ENCODE results near the gene ZSCAN5B.
"Not testable (repeated sequence)": the region's sequence is repeated elsewhere in the genome, so short reads cannot be mapped to it uniquely, and the experiment has no call there.

ZSCAN5B gene

DNA sequence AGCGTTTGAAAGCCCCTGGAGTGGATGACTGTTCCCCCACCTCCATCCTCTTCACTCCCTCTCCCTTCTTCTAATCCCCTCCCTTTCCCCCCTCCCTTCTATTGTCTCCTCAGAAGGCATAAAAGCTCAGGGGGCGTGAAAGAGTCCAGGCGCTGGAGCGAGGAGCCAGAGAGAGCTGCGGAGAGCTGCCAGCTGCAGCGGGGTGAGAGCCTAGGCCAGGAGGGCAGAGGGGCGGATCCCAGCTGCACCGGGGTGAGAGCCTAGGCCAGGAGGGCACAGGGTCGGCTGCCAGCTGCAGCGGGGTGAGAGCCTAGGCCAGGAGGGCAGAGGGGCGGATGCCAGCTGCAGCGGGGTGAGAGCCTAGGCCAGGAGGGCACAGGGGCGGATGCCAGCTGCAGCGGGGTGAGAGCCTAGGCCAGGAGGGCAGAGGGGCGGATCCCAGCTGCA lies 21.7 kb downstream of the ZSCAN5B start, which contains the start of gene GALP:
Gene GALP, plus strand, starts transcription at position 148 of the 447 bp plus-strand sequence. CDS start 1,101 bp downstream, outside the sequence.
- DNase-seq: not testable (repeated sequence)

DNA sequence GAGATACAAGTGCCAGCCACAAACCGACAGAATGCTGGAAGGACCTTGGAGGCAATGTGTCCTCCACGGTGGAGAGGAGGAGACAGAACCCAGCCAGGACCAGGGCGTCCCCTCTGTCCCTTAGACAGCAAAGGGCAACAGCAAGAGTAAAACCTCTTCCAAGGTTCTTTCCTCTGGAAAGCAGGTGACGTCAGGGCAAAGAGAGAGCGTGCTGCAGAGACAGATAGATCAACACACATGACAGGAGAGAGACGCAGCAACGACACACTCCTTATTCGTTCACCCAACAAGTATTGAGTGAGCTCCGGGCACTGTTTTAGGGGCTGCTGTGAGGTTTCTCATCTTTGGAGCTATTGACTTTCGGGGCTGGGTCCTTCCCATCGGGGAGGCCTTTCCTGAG lies 23.0 kb downstream of the ZSCAN5B start:
- no peak for DNase-seq

DNA sequence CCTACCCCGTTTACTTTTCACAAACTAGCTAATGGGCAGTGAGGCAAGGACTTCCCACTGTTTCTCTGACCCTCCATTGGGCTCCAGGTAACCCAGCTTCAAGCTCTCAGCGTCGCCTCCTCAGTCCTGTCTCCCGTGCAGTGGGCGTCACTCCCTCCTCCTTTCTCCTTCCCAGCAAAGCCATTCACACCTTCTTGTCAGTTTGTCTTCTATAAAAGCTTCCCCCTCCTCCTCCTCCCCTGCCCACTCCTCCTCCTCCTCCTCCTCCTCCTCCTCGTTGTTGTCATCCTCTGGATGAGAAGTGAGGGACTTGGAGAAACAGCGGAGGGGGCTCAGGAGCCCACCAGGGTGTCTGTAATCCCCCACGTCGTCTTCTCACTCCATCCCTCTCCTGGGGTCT lies 23.5 kb downstream of the ZSCAN5B start:
- no peak for DNase-seq

DNA sequence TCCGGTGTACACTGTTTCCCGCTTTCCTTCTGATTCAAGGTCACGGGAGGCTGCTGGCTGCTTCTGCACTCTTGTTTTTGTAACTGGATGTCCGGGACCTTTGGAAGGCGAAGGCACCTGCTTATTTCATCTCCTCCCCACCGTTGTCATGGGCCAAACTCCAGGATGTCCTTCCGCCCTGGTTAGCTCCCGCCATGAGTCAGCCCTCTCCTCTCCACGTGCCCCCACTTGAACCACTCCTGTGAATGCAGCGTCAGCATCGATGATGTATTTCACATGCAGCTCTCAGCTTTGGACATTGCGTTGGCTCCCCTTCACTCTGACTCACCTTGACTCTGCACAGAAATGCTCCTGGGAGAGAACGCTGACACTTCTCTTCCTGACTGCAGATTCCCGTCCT lies 27.3 kb downstream of the ZSCAN5B start:
- DNase-seq: no peak

DNA sequence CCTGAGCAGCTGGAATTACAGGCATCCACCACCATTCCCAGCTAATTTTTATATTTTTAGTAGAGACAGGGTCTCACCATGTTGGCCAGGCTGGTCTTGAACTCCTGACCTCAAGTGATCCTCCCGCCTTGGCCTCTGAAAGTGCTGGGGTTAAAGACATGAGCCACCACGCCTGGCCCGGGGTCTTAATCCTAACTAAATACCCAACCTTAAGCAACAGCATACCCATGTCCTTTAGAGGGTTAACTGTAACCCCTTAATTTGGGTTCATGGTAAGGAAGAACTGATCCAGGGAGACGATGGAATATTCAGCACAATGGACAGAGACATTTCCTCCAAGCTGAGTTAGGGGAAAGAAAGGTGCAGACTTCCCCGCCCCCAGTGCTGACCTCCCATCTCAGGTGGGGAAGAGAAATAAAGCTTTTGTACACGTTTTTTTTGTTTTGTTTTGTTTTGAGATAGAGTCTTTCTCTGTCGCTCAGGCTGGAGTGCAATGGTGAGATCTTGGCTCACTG lies 30.5 kb downstream of the ZSCAN5B start:
- DNase-seq: no peak

DNA sequence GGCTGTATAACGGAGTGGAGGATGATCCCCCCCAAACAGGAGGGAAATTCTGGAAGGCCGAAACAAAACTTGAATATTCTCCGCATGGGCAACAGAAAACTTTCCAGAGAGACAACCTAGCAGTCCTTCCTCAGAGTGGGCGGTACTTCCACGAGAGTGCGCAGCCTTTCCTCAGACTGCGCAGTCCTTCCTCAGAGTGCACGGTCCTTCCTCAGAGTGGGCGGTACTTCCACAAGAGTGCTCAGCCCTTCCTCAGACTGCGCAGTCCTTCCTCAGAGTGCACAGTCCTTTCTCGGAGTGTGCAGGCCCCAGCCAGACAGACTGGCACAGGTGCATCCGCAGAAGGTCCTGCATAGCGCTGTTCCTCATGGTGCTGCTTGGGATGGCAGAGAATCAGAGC lies 34.5 kb downstream of the ZSCAN5B start:
- no peak for DNase-seq

DNA sequence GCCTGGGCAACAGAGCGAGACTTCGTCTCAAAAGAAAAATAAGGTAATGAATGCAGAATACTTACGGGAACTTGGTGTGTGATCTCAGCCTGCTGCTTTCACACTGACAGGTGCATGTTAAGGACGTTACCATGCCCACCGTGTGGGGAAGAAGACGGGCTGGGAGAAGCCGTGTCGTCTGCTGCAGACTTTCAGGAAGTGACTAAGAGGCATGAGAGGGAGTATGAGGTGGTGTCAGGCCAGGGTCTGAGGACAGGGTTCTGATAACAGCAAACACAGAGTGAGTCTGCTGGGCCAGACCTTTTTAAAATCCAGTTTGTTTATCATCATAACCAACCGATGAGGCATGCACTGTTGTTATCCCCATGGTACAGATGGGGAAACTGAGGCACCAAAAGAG lies 35.3 kb downstream of the ZSCAN5B start:
- DNase-seq: no peak

DNA sequence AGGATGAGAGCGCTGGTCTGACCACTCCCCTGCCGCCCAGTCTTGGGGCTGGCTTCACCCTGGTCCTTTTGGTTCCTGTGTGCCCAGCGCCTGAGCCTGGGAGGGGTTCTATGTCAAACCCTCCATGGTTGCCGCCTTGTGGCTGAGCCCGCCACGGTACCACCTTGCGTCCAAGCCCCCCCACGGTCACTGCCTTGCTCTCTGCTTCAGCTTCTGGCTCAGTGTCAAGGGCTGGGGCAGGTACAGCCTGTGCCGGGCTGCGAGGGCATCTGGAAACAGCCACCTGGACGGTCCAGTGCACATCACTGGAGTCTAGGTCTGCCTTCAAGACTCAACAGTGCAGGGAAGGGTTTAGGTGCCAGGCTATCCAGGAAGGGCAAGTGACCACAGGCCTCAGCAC lies 36.0 kb downstream of the ZSCAN5B start:
- no peak for DNase-seq

DNA sequence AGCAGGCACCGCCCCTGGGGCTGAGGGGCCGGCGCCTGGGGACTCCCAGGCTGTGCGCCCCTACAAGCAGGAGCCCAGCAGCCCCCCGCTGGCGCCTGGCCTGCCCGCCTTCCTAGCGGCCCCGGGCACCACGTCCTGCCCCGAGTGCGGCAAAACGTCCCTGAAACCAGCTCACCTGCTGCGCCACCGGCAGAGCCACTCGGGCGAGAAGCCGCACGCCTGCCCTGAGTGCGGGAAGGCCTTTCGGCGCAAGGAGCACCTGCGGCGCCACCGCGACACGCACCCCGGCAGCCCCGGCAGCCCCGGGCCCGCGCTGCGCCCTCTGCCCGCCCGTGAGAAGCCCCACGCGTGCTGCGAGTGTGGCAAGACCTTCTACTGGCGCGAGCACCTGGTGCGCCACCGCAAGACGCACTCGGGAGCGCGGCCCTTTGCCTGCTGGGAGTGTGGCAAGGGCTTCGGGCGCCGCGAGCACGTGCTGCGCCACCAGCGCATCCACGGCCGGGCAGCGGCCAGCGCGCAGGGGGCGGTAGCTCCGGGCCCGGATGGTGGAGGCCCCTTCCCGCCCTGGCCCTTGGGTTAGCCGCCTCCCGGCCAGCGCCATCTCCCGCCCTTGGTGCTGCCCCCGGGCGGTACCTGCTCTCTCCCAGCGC lies 37.8 kb downstream of the ZSCAN5B start:
- no peak for DNase-seq

DNA sequence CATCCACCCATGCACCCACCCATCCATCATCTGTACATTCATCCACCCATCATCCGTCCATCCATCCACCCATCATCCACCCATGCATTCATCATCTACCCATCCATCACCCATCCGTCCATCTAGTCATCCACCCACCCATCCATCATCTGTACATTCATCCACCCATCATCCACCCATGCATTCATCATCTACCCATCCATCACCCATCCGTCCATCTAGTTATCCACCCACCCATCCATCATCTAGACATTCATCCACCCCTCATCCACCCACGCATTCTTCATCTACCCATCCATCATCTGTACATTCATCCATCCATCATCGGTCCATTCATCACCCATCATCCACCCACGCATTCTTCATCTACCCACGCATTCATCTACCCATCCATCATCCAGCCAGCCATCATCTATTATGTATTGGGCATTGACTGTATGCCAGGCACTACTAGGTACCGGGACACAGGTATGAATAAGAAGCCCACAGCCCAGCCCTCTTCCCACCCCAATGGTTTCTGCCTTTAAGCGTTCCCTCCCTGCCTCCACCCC lies 38.5 kb downstream of the ZSCAN5B start:
- no peak for DNase-seq

DNA sequence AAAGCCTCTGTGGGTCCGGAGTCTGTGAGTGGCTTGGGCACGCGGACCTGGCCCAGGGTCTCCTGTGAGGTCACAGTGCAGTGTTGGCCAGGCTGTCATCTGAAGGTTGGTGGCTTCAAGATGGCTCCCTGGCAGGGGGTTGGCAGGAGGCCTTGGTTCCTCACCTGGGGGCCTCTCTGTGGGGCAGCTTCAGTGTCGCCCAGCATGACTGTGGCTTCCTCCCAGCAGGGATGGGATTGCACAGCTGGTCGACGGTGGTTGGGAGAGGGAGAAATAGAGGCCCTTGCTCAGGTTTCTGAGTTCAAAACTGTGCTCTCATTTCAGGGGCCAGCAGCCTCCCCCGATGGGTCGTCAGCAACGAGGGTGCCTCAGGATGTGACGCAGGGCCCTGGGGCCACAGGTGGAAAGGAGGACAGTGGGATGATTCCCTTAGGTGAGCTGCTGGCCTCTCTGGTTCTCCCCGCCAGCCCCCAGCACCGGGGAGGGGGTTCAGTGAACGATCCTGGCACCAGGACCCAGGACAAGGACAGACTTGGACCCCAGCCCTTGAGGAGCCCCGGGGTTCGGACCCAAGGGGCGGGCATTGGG lies 39.3 kb downstream of the ZSCAN5B start:
- no peak for DNase-seq

DNA sequence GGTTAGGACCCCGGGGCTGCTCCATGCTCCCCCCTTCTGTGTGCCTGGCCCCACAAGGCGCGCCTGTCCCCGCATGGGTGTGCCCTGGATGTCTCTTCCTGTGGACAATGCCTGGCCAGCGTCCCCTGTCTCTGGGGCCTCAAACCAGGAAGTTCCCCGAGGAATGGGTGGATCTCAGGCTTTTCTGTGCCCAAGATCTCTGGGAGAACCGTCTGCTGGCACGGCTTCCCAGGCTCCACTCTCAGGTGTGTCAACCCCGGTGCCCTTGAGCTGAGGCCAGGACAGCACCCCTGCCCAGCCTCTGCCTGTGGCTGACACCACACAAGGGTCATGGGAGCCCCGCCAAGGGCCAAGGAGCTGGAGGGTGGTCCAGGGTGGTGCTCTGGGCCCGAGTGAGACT lies 40.8 kb downstream of the ZSCAN5B start:
- no peak for DNase-seq

DNA sequence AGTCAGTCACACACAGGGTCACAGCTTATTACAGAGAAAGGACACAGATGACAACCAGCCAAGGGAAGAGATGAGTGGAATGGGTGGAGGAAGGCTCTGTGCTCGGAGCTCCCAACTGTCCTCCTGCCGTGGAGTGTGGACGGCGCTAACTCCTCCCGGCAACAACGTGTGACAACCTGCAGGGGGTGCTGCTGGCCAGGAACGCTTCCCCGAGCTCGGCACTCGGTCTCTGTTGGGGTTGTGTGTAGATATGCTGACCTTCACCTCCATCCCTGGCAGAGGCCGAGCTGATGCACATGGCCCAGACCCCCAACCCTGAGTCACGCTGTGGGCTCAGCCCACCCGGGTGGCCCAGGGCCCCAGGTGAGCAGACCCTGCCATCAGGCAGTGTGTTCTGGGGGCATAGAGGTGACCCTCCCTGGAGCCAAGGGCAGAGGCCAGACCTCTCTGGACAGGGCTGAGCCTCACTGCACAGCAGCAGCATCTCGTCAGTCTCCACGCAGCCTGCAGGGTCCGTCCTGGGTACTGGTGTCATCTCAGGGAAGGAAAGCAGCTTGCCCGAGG lies 42.4 kb downstream of the ZSCAN5B start:
- DNase-seq: no peak

DNA sequence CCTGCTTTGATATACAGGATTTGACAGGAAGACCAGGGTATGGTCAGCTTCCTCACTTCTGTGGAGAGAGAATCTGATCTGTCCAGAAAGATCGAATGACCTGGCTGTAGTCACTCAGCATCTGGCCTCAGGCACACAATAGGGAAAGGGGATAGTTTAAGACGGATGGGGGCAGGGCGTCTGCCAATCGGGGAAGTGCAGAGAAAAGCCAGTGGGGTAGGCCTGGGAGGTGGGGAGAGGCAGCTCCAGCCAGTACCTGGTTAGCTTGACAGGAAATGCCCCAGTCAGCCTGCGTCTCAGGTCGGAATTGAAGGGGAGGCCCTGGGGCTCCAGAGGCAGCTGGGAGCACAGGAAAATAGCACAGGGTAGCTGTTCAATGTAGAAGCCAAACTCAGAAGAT lies 44.1 kb downstream of the ZSCAN5B start:
- no peak for DNase-seq

DNA sequence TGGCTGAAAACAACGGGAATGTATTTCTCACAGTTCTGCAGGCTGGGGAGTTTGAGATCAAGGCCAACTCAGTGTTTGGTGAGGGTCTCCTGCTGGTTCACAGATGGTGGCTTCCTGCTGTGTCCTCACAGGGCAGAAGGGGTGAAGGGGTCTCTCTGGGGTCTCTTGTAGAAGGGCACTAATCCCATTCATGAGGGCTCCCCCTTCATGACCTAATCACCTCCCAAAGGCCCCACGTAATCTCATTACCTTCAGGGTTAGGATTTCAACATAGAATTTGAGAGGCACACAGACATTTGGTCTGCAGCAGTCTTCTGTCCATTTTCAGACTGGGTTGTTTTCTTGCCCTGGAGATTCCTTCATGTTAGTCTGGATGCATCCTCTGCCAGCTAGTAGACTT lies 44.9 kb downstream of the ZSCAN5B start:
- no peak for DNase-seq

DNA sequence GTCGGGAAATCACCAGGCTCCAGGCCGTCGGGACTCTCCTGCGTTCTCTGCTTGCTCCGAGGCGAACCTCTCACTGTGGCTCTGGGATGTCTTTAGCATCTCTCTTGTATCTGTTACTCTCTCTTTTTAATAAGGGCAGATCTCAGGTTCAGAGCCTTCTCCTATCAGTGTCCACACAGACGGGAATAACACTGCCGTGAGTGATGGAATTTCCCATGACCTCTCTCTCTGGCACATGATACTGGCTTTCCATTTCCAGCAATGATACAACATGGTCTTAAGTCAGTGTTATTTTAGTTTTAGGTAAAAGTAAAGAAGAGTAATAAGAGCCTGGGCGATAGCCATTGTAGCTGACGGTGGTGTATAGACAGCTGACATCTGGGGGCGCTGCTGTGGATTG lies 47.2 kb downstream of the ZSCAN5B start:
- DNase-seq: no peak

DNA sequence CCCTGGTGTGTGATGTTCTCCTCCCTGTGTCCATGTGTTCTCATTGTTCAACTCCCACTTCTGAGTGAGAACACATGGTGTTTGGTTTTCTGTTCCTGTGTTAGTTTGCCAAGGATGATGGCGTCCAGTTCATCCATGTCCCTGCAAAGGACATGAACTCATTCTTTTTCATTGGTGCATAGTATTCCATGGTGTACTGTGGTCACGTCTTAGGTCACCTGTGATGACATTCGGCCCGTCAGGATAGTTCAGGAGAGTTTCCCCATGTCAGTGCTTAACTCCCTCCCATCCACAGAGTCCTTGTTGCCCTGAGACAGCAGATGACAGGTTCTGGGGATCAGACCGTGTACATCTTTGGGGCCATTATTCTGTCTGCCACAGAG lies 47.9 kb downstream of the ZSCAN5B start:
- DNase-seq: no peak

DNA sequence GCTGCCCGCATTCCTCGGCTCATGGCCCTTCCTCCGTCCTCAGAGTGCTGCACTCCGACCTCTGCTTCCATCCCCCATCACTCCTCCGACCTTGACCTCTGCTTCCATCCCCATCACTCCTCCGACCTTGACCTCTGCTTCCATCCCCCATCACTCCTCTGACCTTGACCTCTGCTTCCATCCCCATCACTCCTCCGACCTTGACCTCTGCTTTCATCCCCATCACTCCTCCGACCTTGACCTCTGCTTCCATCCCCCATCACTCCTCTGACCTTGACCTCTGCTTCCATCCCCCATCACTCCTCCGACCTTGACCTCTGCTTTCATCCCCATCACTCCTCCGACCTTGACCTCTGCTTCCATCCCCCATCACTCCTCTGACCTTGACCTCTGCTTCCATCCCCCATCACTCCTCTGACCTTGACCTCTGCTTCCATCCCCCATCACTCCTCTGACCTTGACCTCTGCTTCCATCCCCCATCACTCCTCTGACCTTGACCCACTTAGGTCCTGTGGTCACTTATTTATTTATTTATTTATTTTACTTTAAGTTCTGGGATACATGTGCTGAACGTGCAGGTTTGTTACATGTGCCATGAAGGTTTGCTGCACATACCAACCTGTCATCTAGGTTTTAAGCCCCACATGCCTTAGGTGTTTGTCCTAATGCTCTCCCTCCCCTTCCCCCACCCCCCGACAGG lies 48.5 kb downstream of the ZSCAN5B start:
- DNase-seq: not testable (repeated sequence)

DNA sequence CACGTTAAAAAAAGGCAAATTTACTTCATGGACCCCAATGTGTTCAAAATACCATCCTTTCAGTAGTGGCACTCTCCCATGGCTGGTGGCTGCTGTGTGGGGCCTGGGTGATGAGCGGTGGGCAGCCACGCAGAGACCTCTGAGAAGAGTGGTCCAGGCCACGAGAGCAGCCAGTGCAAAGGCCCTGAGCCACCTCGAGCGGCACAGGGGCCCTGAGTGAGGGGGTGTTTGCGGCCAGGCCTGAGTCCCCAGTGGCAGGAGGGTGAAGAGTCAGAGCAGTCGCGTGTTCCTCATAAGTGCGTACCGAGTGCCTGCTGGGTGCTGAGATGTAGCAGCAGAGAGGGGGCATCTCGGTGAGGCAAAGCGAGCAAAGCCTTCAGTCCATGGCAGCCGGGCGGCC lies 49.5 kb downstream of the ZSCAN5B start:
- no peak for DNase-seq

DNA sequence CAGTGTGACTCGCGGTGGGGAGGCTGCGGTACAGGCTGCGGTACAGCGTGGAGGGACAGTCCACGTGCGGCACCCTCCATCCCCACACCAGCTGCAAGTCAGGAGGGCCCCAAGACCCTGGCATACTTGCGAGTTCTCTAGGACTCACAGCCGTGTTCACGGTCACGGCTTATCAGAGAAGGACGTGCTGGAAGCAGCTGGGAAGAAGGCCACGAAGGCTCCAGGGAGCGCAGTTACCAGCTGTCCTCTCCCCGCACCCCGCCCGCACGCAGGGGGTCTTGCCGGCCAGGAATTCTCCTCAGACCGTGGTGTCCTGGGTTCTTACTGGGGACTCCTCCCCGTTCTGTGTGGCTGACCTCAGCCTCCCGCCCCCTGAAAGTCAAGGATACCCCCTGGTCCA lies 50.3 kb downstream of the ZSCAN5B start:
- DNase-seq: no peak

DNA sequence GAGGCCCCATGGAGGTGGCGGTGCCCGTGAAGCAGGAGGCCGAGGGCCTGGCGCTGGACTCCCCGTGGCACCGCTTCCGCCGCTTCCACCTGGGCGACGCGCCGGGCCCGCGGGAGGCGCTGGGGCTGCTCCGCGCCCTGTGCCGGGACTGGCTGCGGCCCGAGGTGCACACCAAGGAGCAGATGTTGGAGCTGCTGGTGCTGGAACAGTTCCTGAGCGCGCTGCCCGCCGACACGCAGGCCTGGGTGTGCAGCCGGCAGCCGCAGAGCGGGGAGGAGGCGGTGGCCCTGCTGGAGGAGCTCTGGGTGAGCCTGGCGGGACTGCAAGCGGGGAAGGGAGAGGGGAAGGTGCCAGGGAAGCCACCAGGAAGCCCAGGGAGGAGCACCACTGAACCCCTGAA lies 50.7 kb downstream of the ZSCAN5B start:
- no peak for DNase-seq

DNA sequence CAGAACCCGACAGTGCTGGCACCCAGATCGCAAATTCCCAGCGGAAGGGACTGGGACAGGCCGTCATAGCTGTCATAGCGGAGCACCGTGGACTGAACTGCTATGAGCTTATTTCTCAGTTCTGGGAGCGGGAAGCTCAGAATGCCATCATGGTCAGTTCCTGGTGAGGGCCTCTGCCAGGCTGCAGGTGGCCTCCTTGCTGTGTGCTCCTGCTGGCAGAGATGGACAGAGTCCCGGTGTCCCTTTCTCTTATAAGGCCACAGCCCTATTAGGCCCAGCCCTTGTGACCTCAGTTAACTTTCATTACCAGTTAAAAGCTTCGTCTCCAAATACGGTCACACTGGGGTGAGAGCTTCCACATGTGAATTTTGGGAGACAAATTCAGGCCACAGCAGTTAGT lies 51.9 kb downstream of the ZSCAN5B start:
- no peak for DNase-seq

DNA sequence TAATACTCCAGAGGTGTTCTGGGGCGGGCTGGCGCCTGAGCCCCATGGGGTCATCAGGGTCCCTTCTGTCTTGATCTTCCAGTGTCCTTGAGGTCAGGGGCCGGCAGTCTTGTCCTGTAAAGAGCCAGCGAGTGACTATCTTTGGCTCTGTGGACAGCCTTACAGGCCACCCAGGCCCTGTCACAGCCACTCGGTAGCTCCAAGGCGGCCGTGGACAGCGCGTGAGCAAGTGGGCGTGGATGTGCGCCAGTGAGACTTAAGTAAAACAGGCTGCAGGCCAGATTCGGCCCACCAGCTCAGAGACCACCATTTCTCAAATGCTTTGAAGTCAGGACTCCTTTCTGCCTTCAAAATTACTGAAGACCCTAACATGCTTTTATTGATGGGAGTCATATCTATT lies 52.8 kb downstream of the ZSCAN5B start:
- DNase-seq: no peak

DNA sequence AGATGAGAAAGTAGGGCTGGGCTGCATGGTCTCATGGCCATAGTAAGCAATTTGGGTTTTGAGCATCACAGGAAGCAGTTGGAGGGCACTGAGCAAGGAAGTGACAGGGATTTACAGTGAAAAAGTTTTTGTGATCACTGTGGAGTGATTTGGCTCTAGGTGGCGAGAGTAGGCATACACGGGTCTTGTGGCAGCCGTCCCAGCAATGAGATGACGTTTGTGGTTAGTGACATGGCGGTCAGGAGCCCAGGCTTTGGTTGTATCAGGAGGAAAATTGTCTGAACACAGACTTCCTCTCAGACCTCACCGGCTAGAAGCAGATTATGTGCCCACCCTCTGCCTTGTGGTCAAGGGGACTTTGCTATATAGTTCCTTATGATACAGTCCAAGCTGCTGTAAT lies 53.2 kb downstream of the ZSCAN5B start:
- no peak for DNase-seq

All from activated effector memory CD4-positive, alpha-beta T cell treated with Interleukin-2 at 50 U/mL for 16 hours (primary cell).